ENCODE data around the gene CAMK2D. TPM values are rescaled to one million over a fixed set of nuclear protein-coding genes. Genes with fewer than 3 reads are reported as not detected.

Gene CAMK2D
- total and polyA plus RNA-seq, 2 experiments from 2014 or later = 4.9 to 14.6 TPM

GRCh38 chr4:113691676-113692075, 69.9 kb downstream of the CAMK2D start:
- Histone ChIP-seq H2AFZ (no peak overlapping the region), H3K27me3 (ENCODE audit: insufficient read depth) (no peaks in the 10 kb centered on the region), H3K4me1 (ENCODE audit: insufficient read depth) (no peaks in the 10 kb centered on the region), H3F3A (replicated peaks; ENCODE audit: low read depth) (no peaks in the 10 kb centered on the region), H3K4me2 (no peak overlapping the region), H4K20me1 (replicated peaks; ENCODE audit: insufficient read depth) (no peaks in the 10 kb centered on the region), H3K4me3 (no peak overlapping the region), H3K79me2 (replicated peaks; ENCODE audit: insufficient read depth) (no peaks in the 10 kb centered on the region), H3K9me2 (ENCODE audit: insufficient read depth) (no peaks in the 10 kb centered on the region), H3K27ac (ENCODE audit: low read depth) (no peak overlapping the region), H3K36me3 (ENCODE audit: insufficient read depth) (no peaks in the 10 kb centered on the region)
- Mint-ChIP-seq H3K36me3 (ENCODE audit: low read depth) (no peaks in the 10 kb centered on the region), H3K4me1 (no peaks in the 10 kb centered on the region), H3K9me3 (no peaks in the 10 kb centered on the region), H3K27me3 (ENCODE audit: insufficient read depth, low read depth, poor library complexity) (no peaks in the 10 kb centered on the region), H3K27ac (no peak overlapping the region), H3K4me3 (no peak overlapping the region)
- no peak for TF ChIP-seq REST (IDR thresholded peaks at IDR 0.05; ENCODE audit: unreplicated experiment)
- TF ChIP-seq NANOG (IDR thresholded peaks at IDR 0.05; ENCODE audit: borderline replicate concordance) = no peak
- TF ChIP-seq, protein P1, sequence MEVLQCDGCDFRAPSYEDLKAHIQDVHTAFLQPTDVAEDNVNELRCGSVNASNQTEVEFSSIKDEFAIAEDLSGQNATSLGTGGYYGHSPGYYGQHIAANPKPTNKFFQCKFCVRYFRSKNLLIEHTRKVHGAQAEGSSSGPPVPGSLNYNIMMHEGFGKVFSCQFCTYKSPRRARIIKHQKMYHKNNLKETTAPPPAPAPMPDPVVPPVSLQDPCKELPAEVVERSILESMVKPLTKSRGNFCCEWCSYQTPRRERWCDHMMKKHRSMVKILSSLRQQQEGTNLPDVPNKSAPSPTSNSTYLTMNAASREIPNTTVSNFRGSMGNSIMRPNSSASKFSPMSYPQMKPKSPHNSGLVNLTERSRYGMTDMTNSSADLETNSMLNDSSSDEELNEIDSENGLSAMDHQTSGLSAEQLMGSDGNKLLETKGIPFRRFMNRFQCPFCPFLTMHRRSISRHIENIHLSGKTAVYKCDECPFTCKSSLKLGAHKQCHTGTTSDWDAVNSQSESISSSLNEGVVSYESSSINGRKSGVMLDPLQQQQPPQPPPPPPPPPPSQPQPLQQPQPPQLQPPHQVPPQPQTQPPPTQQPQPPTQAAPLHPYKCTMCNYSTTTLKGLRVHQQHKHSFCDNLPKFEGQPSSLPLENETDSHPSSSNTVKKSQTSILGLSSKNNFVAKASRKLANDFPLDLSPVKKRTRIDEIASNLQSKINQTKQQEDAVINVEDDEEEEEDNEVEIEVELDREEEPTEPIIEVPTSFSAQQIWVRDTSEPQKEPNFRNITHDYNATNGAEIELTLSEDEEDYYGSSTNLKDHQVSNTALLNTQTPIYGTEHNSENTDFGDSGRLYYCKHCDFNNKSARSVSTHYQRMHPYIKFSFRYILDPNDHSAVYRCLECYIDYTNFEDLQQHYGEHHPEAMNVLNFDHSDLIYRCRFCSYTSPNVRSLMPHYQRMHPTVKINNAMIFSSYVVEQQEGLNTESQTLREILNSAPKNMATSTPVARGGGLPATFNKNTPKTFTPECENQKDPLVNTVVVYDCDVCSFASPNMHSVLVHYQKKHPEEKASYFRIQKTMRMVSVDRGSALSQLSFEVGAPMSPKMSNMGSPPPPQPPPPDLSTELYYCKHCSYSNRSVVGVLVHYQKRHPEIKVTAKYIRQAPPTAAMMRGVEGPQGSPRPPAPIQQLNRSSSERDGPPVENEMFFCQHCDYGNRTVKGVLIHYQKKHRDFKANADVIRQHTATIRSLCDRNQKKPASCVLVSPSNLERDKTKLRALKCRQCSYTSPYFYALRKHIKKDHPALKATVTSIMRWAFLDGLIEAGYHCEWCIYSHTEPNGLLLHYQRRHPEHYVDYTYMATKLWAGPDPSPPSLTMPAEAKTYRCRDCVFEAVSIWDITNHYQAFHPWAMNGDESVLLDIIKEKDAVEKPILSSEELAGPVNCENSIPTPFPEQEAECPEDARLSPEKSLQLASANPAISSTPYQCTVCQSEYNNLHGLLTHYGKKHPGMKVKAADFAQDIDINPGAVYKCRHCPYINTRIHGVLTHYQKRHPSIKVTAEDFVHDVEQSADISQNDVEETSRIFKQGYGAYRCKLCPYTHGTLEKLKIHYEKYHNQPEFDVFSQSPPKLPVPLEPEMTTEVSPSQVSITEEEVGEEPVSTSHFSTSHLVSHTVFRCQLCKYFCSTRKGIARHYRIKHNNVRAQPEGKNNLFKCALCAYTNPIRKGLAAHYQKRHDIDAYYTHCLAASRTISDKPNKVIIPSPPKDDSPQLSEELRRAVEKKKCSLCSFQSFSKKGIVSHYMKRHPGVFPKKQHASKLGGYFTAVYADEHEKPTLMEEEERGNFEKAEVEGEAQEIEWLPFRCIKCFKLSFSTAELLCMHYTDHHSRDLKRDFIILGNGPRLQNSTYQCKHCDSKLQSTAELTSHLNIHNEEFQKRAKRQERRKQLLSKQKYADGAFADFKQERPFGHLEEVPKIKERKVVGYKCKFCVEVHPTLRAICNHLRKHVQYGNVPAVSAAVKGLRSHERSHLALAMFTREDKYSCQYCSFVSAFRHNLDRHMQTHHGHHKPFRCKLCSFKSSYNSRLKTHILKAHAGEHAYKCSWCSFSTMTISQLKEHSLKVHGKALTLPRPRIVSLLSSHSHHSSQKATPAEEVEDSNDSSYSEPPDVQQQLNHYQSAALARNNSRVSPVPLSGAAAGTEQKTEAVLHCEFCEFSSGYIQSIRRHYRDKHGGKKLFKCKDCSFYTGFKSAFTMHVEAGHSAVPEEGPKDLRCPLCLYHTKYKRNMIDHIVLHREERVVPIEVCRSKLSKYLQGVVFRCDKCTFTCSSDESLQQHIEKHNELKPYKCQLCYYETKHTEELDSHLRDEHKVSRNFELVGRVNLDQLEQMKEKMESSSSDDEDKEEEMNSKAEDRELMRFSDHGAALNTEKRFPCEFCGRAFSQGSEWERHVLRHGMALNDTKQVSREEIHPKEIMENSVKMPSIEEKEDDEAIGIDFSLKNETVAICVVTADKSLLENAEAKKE (CRISPR knock-in tag; IDR thresholded peaks at IDR 0.05) = no peak
- no peak for DNase-seq (ENCODE audit: low spot score)
- ATAC-seq = no peak
